HG03342 (cell line): ENCODE data around the gene GJB4.
"Not testable (repeated sequence)": the region's sequence is repeated elsewhere in the genome, so short reads cannot be mapped to it uniquely, and the experiment has no call there.

Experiments used
- ATAC-seq: cut with Tn5 transposase; IDR thresholded peaks from one replicate; pipeline ENCODE4 v1.9.1; 2021; ENCODE audit warnings: mild to moderate bottlenecking, moderate library complexity; ENCODE audit not compliant: unreplicated experiment

Gene GJB4

GRCh38 chr1:34759503-34760357 lies at the start of gene GJB4:
TSS of gene GJB4 (plus strand) at chr1:34759740. CDS start at chr1:34761255, 1,515 bp downstream.
- ATAC-seq = no peak

GRCh38 chr1:34710812-34711211 lies 48.7 kb upstream of the GJB4 start:
- ATAC-seq = no peak

- no peak for ATAC-seq
These were observed 48.1 kb upstream of the GJB4 start for GRCh38 chr1:34711485-34711884.

- no peak for ATAC-seq
These were observed 47.4 kb upstream of the GJB4 start for GRCh38 chr1:34712007-34712688.

GRCh38 chr1:34713443-34713842 lies 46.1 kb upstream of the GJB4 start:
- no peak for ATAC-seq

GRCh38 chr1:34714386-34714785 lies 45.2 kb upstream of the GJB4 start:
- no peak for ATAC-seq

- no peak for ATAC-seq
These were observed 44.4 kb upstream of the GJB4 start for GRCh38 chr1:34715139-34715538.

- no peak for ATAC-seq
These were observed 38.3 kb upstream of the GJB4 start for GRCh38 chr1:34721241-34721640.

GRCh38 chr1:34721646-34722355 lies 37.7 kb upstream of the GJB4 start:
- no peak for ATAC-seq

- no peak for ATAC-seq
These were observed 32.7 kb upstream of the GJB4 start for GRCh38 chr1:34726861-34727260.

- no peak for ATAC-seq
These were observed 29.1 kb upstream of the GJB4 start for GRCh38 chr1:34730485-34730884.

- ATAC-seq = not testable (repeated sequence)
These were observed 26.7 kb upstream of the GJB4 start for GRCh38 chr1:34732831-34733230.

GRCh38 chr1:34736692-34737091 lies 22.8 kb upstream of the GJB4 start:
- ATAC-seq = no peak

- ATAC-seq = not testable (repeated sequence)
These were observed 22.3 kb upstream of the GJB4 start for GRCh38 chr1:34737236-34737635.

GRCh38 chr1:34739613-34740012 lies 19.9 kb upstream of the GJB4 start:
- no peak for ATAC-seq

- no peak for ATAC-seq
These were observed 19.2 kb upstream of the GJB4 start for GRCh38 chr1:34740161-34740868.

GRCh38 chr1:34742667-34743270 lies 16.8 kb upstream of the GJB4 start:
- ATAC-seq = peak; percentile 74

- ATAC-seq = no peak
These were observed 15.8 kb upstream of the GJB4 start for GRCh38 chr1:34743775-34744174.

GRCh38 chr1:34744851-34745250 lies 14.7 kb upstream of the GJB4 start:
- no peak for ATAC-seq

GRCh38 chr1:34745666-34746065 lies 13.9 kb upstream of the GJB4 start:
- no peak for ATAC-seq

GRCh38 chr1:34746101-34746500 lies 13.4 kb upstream of the GJB4 start:
- no peak for ATAC-seq
